Hematopoietic multipotent progenitor cell treated with erythropoietin and hydrocortisone succinate and interleukin-3 and kit ligand, for 8 days (in vitro differentiated cells): ENCODE results near the gene ABCC4.

Experiments used
- DNase-seq: peaks from one replicate; pipeline ENCODE4 v3.0.0-alpha.2; 2015

The ABCC4 gene, protein sequence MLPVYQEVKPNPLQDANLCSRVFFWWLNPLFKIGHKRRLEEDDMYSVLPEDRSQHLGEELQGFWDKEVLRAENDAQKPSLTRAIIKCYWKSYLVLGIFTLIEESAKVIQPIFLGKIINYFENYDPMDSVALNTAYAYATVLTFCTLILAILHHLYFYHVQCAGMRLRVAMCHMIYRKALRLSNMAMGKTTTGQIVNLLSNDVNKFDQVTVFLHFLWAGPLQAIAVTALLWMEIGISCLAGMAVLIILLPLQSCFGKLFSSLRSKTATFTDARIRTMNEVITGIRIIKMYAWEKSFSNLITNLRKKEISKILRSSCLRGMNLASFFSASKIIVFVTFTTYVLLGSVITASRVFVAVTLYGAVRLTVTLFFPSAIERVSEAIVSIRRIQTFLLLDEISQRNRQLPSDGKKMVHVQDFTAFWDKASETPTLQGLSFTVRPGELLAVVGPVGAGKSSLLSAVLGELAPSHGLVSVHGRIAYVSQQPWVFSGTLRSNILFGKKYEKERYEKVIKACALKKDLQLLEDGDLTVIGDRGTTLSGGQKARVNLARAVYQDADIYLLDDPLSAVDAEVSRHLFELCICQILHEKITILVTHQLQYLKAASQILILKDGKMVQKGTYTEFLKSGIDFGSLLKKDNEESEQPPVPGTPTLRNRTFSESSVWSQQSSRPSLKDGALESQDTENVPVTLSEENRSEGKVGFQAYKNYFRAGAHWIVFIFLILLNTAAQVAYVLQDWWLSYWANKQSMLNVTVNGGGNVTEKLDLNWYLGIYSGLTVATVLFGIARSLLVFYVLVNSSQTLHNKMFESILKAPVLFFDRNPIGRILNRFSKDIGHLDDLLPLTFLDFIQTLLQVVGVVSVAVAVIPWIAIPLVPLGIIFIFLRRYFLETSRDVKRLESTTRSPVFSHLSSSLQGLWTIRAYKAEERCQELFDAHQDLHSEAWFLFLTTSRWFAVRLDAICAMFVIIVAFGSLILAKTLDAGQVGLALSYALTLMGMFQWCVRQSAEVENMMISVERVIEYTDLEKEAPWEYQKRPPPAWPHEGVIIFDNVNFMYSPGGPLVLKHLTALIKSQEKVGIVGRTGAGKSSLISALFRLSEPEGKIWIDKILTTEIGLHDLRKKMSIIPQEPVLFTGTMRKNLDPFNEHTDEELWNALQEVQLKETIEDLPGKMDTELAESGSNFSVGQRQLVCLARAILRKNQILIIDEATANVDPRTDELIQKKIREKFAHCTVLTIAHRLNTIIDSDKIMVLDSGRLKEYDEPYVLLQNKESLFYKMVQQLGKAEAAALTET (N-terminal part only)

DNA sequence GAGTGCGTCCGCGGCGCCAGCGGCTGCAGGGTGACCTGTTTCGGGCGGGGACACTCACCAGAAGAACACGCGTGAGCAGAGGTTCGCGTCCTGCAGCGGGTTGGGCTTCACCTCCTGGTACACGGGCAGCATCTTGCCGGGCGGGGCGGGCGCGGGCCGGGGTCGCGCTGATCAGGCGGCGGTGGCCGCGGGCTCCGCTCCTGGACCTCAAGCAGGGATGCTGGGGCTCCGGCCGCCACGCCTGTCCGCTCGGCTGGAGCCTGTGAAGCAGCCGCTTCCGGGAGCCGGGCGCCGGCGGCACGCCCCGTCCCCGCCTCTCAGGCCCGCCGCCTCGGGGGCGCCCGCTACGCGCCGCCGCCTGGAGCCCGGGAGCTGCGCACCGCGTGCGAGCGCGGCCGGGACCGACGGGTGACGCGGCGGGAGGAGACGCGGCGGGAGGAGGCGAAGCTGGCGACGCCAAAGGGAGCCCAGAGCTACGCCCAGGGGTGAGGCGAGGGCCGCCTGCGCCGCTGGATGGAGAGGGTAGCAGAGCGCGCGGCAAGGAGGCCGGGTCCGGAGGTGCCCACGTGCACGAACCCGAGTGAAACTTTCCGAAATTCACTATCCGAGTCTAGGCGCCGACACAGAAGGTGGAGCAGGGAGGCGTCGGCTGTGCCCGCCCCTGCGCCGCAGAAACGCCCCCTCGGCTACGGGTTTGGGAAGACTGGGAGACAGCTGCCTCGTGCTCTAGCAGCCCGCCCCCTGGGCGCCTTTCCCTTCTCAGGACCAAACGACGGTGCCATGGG, at the start of gene ABCC4:
Gene ABCC4 (minus strand): TSS at position 269 of the 785 bp plus-strand sequence. CDS start 137 bp downstream, at position 132.
- DNase-seq: peak; percentile 84

DNA sequence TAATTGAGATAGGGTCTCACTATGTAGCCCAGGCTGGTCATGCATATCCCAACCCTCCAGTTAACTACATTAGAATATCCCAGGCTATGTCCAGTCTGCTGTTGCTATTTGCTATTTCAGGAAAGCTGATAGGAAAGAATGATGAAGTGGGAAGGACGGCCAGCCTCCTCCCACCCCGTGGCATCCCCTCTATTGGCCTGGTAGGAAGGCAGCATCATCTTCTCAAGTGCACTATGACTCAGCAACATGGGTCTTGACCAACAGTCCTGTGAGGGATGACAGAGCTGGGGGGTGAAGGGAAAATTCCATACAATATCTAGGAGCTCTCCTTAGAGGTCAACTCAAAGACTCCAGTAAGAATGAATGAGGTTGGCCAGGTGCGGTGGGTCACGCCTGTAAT, 48.0 kb upstream of the ABCC4 start:
- DNase-seq: no peak

DNA sequence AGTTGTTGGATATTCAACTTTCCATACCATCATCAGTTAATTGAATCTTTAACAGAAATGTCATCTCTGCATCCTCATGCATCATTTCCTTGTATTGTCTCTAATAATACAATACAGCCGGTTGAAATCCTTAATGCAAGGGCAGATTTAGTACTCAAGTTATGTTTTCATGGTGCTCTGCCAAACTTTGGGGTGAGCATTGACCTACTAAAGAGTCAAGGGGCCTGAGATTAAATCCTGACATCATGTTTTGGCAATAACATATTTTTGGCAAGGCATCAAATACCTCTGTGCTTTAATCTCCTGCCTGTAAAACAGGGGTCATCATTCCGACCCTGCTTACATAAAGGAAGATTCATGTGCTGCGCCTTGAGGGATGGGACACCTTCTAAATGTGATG, 42.7 kb upstream of the ABCC4 start:
- no peak for DNase-seq

DNA sequence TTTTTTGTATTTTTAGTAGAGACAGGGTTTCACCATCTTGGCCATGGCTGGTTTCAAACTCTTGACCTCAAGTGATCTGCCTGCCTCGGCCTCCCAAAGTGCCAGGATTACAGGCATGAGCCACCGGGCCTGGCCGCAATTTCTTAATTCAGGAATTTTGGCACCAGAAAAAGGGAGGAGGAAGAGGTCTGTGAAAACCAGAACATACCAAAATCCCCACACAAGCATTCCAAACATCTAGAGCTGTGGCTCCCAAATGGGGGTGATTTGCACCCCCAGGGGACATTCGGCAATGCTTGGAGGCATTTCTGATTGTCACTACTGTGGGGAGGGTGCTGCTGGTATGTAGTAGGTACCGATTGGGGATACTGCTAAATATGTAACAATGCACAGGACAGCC, 40.2 kb upstream of the ABCC4 start:
- no peak for DNase-seq

DNA sequence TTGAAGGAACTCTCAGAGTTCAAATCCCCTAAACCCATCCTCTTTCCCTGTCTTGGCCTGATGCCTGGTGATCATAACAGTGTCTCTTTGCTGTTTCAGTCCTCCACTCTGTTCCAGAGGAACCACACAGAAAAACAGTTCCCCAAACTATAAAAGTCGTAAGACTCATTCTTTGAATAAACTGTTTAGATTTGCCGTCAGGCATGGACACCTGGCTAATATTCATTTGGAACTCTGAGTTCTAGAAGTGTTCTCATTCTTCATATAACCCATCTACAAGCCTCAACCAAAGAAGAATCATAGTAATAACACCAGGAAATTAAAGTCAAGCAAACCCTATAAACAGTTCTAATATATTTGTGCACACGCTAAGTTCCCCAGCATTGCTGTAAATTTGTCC, 37.7 kb upstream of the ABCC4 start:
- DNase-seq: no peak

DNA sequence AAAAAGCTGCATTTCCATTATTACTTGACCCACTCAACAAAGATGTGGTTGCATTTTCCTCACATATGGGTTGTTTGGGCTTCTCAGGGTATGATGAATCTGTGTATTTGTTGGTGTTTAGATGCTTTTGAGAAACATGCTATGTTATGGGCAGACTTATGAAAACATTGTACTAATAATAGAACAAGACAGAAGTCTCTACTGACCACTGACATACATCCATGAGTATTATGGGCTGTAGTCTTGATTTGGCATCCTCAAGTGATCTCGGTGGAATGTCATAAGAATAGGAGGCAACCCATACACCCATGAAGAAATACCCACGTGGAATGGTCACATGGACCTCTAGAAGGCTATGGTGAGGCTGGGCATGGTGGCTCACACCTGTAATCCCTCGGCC, 36.3 kb upstream of the ABCC4 start:
- no peak for DNase-seq

DNA sequence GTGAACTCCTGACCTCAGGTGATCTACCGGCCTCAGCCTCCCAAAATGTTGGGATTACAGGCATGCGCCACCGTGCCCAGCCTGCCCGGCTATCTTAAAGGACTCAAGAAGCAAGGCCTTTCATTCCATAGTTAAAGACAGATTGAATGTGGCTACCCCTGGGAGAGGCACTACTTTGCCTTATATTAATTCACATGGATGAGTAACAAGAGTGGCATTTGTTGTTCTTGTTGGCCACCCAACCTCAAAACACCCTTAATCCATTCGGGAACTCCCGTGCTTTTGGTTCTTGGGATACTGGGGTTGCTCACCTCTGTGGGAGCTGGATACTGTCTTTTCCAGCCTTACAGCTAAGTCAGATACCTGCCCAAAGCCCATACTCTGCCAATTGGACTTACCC, 34.4 kb upstream of the ABCC4 start:
- DNase-seq: no peak

DNA sequence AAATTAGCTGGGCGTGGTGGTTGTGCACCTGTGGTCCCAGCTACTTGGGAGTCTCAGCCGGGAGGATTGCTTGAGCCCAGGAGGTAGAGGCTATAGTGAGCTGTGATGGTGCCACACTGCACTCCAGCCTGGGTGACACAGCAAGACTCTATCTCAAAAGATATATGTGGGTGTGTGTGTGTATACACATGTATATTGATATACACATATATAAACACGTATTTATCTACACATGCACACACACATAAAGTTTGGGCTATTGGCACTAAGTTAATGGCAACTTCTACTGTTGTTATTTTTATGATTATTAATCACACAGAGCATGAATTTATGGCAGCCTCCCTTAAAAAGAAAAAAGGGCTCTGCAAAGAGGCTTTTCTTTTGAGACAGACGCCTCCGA, 27.1 kb upstream of the ABCC4 start:
- DNase-seq: peak; percentile 19

DNA sequence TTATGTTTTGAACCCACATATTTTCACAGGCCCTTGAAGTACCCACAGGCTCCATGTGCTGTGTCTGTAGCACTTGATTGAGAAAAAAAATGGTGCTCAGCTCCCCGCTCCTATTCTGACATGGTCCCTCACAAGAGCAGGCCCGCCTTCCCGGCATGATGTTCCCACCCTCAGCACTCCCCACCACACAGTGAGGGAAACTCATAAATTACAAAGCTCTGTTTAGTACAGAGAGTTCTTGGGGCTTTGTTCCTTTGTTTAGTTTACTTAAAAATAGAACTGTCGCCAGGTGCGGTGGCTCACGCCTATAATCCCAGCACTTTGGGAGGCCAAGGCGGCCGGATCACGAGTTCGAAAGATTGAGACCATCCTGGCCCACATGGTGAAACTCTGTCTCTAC, 25.9 kb upstream of the ABCC4 start:
- no peak for DNase-seq

DNA sequence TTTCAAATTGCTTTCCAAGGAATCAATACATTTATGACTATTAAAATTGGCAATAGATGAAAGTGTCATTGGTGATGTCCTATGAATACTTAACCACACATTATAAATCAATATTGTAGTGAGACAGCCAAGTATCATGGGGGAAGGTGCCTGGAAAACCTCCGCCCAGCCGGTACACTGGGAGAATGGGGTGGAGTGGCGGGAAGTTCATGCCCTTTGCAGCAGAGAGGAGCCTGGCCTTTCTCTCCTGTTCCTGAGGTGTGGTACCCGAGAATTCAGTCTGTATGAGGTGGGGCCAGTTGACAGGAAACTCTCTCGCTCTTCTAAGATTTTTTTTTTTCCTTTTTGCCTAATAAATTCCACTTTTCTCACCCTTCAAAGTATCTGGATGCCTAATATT, 25.4 kb upstream of the ABCC4 start:
- DNase-seq: no peak

DNA sequence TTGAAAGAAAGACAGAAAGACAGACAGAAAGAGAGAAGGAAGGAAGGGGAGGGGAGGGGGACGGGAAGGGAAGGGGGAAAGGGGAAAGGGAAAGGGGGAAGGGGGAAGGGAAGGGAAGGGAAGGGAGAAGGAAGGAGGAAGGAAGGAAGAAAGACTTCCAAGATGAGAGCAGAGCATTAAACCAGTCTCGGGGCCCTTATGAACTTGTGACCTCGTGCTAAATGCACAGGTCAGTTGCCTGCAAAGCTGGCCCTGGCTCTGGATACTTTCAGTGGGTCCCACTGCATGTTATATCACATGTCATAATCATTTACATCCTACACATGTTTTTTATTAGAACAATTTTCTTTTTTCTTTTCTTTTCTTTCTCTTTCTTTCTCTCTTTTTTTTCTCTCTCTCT, 24.2 kb upstream of the ABCC4 start:
- DNase-seq: no peak

DNA sequence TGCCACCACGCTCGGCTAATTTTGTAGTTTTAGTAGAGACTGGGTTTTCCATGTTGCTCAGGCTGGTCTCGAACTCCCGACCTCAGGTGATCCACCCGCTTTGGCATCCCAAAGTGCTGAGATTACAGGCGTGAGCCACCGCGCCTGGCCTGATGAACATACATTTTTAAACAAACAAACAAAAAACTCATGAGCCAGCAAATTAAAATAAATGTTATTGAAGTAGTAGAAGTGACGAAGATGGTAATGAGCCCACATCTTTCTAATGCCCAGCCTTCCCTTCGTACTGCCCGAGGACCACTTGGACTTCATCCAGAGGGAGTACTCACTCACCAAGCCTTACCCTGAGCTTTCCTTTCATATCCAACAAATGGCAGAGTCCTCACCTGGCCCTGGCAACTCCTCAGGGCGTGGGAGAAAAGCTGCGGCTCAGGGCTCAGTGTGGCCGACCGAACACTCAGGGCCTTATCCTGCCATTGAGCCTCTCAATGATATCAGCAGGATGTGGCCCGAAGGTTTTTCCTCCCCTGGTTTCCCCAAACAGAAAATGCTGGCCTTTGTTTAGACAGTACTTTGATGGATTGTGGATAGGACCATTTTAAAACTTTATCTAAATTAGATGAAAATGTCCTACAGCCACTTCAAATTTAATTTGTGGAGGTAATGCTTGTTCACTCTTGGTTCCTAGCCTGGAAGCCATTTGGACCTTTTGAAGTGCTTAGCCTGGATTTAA, 22.8 kb upstream of the ABCC4 start:
- no peak for DNase-seq

DNA sequence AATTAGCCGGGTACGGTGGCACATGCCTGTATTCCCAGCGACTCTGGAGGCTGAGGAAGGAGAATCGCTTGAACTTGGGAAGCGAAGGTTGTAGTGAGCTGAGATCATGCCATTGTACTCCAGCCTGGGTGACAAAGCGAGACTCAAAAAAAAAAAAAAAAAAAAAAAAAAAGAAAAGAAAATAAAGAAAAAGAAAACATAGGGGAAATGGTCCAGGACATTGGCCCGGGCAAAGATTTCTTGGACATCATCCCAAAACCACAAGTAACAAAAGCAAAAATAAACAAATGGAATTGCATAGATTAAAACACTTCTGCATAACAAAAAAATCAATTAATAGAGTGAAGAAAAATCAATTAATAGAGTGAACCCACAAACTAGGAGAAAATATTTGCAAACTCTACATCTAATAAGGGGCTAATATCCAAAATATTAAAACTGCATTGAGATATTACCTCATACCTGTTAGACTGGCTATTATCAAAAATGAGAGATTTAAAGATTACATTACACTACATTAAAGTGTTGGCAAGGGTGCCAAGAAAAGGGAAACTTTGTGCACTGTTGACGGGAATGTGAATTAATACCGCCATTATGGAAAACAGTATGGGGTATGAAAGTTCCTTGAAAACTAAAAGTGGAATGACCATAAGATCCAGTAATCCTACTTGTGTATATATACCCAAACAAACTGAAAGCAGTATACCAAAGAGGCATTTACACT, 18.5 kb upstream of the ABCC4 start:
- DNase-seq: no peak

DNA sequence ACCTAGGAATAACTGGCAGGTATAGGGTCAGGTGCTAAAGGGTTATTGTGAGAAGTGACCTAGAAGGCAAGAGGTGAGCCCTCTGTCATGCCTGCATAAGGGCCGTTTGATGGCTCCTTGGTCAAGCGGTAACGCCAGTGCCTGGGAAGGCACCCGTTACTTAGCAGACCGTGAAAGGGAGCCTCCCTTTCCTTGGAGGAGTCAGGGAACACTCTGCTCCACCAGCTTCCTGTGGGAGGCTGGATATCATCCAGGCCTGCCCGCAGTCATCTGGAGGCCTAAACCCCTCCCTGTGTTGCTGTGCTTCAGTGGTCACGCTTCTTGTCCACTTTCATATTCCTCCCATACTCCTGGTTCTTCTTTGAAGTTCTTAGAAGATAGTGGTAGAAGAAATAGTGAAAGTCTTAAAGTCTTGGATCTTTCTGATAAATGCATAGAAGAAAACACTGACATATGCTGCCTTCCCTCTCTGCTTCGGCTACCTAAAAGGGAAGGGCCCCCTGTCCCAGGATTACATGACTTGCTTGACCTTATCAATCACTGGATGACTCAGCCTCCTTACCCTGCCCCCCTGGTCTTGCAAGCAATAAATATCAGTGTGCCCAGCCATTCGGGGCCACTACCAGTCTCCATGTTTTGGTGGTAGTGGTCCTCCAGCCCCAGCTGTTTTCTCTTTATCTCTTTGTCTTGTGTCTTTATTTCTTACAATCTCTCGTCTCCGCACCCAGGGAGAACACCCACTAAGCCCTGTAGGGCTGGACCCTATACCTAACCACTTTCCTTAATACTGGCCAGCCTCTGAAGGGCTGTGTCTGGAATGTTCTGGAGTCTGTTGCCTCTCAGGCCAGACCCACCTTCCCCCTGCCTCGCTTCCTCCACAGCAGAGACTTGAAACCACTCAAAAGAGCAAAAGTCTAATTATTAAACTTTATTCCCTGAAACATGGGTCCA, 16.1 kb upstream of the ABCC4 start:
- peak; percentile 65 for DNase-seq

DNA sequence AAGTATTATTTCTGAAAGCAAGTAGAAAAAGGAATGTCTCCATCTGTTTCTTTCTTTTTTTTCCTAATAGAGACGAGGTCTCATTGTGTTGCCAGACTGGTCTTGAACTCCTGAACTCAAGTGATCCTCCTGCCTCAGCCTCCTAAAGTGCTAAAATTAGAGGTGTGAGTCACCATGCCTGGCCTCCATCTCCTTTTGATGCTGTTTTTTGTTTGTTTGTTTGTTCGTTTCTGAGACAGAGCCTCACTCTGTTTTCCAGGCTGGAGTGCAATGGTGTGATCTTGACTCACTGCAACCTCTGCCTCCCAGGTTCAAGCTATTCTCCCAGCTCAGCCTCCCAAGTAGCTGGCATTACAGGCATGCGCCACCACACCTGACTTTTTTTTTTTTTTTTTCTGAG, 14.5 kb upstream of the ABCC4 start:
- no peak for DNase-seq

DNA sequence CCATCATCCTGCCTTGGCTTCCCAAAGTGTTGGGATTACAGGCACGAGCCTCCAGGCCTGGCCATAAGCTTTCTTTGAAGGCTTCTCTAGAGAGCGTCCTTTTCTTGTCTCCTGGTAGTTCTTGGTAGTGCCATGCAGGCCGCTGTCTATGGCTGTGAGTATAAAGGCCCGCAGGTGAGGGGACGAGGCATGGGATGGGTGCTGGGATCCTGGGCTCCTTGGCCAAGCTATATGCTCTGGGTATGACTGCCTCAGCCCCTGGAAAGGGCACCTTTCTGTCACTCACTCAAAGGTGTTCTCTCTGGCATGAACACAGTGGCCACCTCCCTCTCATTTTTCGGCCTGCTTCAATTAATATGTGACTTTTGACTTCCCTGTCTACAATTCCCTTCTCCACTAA, 6.3 kb upstream of the ABCC4 start:
- DNase-seq: no peak

DNA sequence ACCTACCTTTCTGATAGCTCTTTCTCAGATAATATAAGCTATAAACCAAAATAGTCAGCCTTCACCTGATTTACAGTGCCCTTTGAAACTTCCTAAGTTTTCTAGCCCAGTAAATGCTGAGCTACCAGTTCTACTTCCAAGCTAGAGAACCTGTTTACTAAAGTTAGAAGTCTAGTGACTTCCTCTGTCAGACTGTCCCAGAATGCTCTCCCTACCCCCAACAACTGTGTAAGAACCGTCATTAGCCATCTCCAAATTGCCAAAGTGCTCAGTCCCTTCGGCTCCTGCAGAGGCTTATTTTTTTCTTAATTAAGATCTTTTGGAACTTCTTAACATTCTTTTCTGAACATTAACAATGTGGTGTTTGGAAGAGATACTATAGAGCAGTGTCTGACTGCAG, 3.2 kb upstream of the ABCC4 start:
- no peak for DNase-seq

DNA sequence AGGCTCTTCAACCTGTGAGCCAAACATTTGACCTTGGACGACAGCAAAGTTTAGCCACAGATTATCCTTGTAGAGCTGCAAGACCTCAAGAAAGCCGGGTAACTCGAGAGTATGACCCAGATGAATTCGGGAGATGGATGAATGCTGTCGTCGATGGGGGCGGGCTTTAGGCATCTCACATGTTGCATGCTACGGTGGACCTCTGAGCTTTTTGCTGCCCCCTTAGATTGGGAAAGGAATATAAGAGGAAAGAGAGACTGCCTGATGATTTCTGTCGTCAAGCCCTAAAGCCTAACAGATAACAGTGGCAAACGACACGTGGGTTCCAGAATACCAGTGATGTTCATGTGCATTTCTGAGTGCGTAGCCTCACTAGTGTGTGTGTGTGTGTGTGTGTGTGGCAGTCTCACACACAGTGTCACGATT, 730 bp upstream of the ABCC4 start:
- DNase-seq: peak; percentile 79

DNA sequence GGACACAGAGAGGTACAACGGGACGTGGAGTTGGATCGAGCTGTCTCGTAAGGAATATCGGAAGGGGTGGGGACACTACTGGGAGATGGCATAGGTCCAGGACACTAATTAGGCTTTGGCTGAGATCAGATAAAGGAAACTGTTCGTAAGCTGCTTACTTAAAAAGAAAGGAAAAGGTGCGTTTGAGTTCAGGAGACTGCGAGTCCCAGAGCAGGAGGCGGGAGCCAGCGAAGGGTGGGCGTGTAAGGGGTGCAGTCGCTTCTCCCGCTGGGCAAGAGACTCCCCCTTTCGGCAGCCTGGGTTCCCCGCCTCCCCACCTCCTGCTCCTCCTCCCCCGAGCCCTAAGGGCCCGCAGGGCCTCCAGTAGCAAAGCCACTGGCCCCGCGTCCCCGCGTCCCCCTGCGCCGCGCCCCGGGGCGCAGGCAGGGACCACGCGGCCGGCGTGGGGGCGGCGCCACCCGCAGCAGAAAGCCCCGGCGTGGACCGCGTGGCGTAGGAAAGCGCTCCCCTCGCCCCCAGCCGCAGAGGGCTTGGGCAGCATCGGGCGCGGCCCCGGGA, 547 bp downstream of the ABCC4 start:
- peak; percentile 89 for DNase-seq
